Hindlimb muscle (tissue), 1 donor: ENCODE results near the gene A2M. TPM values are rescaled to one million over a fixed set of nuclear protein-coding genes. Genes with fewer than 3 reads are reported as not detected.
"Not testable (repeated sequence)": the region's sequence is repeated elsewhere in the genome, so short reads cannot be mapped to it uniquely, and the experiment has no call there.

ENCODE experiments used
- DNase-seq: peaks from one replicate; pipeline ENCODE4 v3.0.0-alpha.2; 2013
- polyA plus RNA-seq: library from polyadenylated mRNA; unstranded; fragments of 120-200 nt; gene quantifications from one replicate; pipeline ENCODE4 v1.2.1, GENCODE V29; 2013; ENCODE audit not compliant: insufficient read length

The A2M gene
- 362 TPM for polyA plus RNA-seq

DNA sequence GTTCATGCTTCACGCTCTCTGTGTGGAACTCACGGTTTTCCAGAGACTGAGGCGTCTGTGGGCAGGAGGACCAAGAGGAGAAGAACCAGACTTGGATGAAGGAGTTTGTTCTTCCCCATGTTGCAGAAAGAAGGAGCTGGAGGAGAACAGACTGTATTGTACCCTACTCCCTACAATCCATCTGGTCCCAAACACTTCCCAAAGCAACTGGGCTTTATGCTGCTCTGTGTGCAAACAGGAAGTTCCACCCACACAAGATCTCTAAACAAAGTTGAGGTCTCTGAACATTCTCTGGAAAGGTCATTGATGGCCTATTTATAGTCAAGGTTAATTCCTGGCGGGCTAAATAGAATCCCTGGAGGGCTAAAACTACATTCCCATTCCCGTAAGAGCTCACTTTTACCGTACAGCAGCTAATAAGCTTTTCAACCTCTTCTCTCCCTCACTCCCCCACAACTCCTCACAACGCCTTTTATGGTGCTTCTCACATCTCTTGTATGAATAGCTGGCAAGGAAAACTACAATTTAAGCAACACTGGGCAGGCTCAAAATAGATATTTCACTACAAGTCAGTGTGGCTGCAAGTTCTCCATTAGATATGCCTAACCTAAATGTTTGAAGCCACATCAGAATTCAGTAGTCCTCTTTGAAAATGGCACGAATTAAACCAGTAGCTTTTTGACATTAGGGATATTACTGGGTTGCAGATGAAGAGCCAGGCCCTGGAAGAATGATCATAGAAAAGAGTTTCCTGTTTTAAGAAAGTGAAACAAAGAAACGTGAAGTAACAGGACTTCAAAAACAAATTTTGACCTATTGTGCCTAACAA is at the start of gene A2M:
Gene A2M, minus strand, starts transcription at position 189 of the 829 bp plus-strand sequence. Its CDS starts 70 bp downstream, at position 119.
- peak; percentile 24 for DNase-seq

DNA sequence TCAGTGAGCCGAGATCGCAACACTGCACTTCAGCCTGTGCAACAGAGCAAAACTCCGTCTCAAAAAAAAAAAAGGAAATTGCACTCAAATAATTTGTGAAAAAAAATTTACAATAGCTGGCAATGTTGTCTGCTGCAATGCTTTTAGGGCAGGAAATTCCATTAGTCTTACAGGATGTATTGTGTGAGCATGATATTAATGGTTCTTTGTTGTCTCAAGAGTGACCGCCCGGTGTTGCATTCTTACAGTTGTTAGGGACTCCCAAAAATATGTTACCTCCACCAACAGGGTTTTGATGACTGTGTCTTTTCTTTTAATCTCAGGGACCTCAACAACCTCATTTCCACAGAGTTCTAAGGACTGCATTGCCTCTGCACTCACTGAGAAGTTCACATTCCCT is 47.7 kb upstream of the A2M start:
- no peak for DNase-seq

DNA sequence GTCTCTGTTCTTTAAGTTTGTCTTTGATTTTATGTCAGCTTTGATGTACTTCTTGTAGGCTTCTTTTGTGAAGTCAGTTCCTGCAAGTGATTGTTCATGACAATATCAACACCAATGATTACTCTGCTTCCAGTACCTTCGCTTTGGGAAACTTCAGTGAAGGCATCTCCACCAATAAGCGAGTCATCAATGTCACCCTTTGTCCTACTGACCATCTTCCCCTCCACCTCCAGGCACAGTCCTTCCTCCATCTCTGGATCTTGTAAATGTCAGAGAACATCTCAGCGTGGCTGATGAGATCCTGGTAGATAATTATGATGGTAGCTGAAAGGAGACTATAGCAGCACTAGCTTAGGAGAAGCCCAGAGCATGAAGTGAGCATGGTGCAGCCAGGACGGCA is 40.4 kb upstream of the A2M start:
- no peak for DNase-seq

DNA sequence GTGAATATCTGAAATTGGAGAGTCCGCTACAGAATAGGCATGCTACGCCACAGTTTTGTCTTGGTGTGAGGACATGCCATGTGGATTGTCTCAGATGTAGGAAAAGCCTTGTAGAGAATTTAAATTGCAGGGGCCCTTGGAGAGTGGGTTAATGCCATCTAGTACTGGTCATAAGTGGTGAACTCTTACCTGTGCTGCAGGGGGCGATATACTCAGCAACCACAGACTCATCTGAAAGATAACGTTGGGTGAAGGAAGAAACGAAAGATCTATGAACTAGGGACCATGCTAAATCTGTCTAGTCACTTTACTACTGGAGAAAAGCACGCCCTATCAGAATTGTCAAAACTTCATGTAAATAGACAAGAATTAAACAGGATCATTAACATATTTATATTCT is 33.7 kb upstream of the A2M start:
- no peak for DNase-seq

DNA sequence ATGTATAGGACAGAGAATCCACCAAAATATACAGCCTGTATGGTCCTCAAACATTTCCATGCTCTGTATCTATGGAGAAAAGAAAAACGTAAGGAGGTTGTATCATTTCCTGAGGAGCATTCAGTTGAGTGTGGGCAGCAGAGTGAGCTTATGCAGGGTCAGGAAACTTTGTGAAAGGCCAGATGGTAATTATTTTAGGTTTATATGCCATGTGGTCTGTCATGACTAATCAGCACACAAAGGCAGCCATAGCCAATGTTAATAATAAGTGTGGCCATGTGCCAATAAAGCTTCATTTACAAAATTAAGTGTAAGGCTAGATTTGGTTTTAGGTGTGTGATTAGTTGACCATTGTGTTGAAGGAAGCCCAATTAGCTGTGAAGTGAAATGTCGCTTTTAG is 33.2 kb upstream of the A2M start:
- DNase-seq = no peak

DNA sequence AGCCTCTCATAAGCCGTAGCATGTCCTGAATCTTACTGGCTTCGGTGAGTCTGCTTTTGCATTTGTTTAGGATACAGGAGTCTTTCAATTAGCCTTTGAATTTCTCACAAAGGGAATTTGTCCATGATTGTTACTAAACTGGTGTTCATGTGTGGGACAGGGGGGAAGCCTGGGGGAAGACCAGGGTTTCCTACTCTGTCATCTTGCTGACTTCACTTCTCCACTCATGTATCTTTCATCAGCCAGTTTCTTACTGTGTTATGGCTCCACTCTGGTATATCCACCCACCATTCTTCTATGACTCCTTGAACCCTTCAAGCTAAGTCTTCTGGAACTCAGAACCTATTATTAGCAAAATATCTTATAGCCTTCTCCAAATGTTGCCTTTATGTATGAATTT is 31.7 kb upstream of the A2M start:
- no peak for DNase-seq

DNA sequence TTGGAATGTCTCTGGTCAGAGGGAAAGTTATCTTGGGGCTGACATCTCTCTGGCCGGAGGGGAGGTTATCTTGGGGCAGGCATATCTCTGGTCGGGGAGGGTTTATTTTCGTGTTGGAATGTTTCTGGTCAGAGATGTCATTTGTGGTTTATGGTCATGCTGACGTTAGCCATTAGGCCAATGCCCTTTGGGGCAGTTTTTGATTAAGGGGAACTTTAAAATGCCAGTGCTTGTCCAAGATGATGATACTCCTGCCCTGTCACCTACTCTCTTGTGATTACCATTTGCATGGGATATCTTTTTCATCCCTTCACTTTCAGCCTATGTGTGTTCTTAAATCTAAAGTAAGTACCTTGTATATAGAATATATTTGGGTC is 29.0 kb upstream of the A2M start:
- DNase-seq = no peak

DNA sequence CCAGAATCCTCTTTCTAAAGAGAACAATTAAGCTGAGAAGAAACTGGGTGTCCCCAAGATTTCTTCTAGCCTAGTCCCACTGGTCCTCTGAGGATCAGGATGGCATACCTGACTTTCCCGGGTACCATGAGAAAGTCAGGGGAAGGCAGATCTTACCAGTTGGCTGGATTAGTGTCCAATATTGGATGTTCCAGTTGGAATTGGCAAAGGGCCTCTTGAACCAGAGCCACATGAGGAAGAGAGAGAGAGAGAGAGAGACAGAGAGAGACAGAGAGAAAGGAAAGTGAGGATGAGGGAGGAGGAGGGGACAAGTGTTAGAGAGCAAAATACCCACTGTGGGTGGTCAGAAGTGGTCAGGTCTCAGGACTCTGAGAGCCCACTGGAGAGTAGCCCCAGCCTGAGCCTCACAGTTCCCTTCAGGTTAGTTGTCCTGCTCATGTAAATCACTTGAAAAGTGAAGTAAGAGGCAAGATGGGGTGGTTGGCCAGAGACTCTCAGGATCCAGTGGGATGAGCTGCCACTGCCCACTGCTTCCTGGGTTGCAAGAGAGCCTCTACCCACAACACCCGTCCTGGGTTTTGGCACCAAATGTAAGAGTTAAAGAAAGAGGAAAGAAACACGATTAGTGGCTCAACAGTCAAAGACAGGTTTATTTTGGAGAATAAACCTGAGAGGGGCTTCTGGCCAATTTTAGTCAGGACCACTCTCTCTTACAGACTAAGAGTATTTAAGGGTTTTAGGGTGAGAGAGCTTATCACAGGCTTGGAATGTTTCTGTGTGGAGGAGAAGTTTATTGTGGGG is 28.4 kb upstream of the A2M start:
- no peak for DNase-seq

DNA sequence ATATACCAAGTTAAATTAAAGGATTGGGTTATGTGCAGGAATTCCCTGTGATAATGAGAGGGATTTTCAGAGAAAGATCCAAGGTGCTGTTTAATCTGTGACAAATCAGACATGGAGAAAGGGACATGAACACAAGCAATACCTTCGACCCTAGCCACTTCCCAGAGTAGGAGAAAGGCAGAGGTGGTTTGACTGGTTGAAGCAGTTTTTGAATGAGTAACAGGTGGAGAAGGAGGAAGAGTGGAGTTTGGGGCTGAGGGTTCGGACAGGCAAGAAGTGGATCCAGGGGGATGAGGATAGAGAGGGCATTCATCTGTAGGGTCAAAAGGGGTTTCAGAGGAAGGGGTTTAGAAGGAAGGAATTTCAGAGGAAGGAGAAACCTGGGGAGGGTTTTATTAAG is 27.4 kb upstream of the A2M start:
- DNase-seq = no peak

DNA sequence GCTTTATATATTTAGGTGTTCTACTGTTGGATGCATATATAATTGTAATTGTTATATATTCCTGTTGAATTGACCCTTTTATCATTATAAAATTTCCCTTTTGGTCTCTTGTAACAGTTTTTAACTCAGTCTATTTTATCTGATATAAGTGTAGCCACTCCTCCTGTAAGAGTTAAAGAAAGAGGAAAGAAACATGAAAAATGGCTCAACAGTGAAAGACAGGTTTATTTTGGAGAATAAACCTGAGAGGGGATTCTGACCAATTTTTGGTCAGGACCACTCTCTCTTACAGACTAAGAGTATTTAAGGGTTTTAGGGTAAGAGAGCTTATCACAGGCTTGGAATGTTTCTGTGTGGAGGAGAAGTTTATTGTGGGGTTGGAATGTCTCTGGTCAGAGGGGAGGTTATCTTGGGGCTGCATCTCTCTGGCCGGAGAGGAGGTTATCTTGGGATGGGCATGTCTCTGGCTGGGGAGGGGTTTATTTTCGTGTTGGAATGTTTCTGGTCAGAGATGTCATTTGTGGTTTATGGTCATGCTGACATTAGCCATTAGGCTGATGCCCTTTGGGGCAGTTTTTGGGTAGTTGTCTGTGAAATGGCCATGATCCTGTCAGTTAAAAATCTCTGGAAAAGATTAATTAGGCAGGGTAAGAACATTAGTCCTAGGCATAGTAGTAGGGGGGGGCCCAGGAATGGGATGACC is 24.0 kb upstream of the A2M start:
- DNase-seq = not testable (repeated sequence)

DNA sequence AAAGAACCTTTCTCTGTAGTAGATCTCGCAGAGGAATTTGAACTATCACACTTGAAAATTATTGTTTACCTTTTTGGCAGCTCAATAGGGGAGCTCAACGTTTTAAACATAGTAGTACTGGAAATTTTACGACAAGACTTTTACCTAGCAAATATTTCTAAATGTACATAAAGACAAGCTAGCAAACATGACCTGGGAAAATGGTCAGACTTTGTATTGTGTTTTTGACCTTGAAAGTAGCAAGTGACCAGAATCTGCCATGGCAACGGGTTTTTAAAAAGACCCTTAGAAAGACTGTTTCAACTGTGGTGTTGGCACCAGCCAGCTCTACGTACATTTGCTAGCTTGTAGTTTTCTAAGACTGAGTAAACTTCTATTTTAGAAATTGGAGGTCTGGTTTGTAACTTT is 20.2 kb upstream of the A2M start:
- no peak for DNase-seq

DNA sequence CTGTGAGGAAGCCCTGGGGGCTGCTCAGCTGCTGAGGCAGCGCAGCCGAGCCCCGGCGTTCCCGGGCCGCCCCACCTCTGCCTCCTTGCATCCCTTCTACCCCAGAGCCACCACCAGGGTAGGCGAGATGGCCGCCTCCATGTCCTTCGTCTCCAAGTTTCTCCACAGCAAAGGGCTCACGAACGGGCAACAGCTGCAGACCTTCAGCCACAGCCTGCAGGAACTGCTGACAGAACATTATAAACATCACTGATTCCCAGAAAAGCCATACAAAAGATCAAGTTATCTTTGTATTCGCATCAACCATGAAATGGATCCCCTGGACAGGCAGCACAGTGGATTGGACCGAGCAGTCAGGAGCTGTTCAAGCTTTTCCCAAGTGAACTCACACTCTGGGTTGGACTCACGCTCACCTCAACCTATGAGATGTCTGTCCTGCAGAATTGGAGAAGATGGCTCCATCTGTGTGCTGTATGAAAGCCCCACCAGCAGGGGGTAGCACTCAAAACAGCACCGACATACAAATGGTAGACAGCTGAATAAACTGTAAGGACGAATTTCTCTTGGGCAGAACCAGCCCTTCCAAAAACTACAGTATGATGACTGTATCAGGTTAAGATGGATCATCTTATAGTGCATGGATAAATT is 19.4 kb upstream of the A2M start:
- no peak for DNase-seq

DNA sequence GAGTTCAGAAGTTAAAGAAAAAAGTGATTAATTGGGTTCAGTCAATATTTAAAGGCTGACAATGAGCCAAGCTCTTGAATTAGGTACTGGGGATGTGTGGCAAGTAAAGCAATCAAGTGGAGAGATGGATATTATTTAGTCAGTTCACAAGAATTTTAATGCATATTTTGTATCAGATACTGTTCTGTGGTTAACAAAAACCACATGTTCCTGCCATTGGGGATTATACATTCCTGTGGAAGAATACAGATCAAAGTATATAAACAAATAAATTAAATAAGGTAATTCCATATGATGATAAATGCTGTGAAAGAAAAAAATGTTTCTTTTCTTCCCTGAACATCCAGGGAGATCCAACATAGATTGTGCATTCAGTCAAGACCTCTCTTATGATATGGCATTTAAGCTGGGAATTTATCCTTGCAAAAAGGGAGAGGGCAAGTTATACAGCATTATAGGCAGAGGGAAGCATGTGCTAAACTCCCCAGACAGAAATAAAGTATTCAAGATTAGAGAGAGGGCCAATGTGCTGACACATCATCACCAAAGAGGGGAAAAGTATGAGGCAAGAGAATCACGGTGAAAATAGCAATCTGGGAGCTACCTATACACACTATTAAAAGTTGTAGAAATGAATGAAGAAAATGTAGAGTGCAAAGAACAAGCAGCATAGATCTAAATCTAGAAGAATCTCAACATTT is 17.6 kb upstream of the A2M start:
- no peak for DNase-seq

DNA sequence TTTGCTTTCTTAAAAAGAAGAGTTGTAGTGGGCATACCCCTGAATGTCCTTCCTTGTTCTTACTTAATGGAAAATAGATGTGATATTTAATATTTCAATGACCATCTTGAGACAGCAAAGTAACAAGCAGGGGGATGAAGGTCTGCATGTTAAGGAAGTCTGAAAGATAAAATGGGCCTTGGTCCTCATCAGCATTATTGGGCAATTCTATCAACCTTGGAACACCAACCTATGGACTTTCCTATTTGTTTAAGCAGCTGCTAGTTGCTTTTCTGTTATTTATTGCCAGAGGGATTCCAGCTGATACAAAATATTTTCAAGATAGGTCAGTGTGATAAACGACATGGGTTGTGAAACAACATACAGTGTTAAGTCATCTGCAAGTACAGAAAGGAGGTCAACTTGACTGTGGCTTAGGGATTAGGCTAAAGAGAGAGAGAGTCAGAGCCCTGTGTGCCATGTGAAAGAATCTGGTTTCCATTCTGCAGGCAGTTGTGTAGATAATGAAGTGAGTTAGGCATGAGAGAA is 16.4 kb upstream of the A2M start:
- DNase-seq = no peak

DNA sequence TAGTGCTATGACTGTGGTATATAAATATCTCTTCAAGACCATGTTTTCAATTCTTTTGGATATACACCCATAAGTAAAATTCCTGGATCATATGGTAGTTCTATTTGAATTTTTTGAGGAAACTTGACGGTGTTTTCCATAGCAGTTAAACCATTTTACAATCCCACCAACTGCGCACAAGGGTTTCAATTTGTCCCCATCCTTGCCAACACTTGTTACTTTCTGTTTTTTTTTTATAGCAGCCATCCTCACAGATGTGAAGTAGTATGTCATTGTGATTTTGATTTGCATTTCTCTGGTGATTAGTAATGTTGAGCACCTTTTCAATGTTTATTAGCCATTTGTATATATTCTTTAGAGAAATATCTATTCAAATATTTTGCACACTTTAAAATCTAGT is 14.5 kb upstream of the A2M start:
- no peak for DNase-seq

DNA sequence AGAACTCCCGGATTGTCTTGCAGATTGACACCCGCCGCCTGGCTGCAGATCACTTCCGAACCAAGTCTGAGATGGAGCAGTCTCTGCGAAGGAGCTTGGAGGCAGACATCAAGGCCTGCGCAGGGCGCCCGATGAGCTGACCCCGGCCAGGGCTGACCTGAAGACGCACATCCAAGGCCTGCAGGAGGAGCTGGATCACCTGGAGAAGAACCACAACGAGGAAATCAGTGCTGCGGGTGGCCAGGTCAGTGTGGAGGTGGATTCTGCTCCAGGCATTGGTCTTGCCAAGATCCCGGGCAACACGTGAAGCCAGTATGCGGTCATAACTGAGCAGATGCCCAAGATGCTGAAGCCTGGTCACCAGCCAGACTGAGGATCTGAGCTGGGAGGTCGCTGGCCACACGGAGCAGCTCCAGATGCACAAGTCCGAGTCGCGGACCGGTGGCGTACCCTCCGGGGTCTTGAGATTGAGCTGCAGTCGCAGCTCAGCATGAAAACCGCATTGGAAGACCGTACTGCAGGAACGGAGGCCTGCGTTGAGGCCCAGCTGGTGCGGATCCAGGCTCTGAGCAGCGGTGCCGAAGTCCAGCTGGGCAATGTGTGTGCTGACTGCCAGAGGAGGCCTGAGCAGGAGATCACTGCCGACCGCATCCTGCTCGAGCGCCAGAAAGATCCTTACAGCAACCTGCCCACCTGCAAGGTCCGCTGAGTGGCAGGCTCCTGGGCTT is 12.4 kb upstream of the A2M start:
- no peak for DNase-seq

DNA sequence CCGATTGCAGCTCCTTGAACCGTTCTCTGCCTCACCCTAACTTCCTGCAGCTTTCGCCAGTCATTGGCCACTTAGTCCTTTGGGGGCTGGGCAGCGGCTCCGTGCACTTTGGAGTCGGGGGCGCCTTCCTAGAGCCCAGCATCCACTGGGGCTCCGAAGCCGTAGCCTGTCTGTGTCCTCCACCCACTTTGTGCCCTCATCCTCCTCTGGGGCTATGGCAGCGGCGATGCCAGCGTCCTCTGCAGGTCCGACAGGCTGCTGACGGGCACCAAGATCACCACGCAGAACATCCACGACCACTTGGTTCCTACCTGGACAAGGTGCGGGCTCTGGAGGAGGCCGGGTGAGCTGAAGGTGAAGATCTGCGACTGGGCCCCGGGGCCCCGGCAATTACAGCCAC is 11.8 kb upstream of the A2M start:
- DNase-seq = no peak

DNA sequence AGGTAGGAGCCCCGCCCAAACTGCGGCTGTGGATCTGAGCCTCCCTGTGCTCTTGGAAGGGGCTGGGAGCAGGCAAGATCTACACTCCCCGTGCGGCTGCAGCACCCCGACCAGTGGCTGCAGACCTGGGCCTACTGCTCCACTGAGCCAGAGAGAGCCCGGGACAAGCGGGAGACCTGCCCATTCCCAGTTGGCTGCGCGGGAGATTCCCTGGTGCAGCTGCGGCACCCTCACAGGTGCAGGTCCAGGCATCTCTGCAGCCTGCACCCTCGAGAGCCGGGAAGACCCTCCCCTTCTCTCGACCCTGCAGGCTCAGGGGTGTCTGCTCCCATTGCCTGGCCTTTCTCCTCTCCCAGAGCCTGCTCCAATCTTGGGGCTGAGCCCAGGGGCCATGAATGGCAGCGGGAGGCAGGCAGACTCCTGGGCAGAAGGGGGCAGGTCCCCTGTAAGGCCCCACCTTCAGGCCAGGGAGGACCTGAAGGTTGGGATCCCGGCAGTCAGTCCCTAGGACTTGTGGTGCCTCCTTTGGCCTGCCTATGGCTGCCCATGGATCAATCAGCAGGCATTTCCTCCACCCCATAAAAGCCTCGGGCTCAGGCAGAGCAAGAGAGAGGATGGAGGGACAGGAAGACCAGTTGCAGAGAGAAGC is 8.8 kb upstream of the A2M start:
- no peak for DNase-seq

DNA sequence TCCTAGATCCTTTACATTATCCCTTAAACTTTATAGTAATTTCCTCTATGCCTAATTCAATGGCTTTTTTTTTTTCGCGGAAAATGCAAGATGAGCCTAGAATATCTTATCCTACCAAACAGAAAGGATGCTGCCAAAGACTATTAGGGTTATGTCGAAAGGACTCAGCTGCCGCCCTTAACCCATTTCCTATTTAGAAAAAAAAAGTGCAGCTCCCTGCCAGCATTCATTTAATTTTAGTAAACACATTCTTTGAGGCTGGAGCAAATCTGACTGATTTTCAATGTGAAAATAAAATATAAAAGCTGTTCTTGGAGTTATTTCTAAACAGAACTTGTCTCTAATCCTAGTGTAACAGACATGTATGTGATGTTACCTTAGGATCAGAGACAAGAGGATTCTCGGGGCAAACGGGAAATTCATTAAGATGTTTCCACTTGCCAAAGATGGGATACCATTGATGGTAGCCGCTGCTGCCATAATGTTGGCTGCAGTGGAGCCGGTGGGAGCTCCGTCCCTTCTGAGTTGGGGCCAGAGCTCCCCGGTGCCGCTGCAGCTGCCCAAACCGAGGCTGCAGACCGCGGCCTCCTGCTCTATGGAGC is 8.2 kb upstream of the A2M start:
- DNase-seq = no peak

DNA sequence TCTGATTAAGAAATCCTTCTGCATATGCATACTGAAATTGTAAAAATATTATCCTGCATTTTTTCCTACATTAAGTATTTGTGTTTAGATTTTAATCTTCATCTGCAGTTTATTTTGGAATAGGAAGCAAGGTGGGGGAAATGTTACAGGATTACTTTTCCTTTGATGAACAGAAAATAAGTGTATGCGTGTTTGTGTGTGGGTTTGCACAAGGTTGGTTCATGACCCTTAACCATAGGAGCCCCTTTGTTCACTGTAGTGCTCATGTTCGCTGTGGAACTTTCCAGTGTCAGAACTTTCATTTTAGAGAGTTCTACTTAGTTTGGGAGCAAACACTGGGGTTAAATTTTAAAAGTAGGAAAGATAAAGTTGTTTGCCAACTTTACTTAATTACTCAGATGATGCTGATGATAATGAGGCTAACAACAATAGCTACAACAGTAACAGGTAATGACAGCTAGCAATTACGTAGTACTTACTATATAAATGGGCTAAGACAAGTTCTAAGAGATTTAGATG is 6.4 kb upstream of the A2M start:
- no peak for DNase-seq
